ENCODE data around the gene BORCS5.
"Not testable (repeated sequence)": the region's sequence is repeated elsewhere in the genome, so short reads cannot be mapped to it uniquely, and the experiment has no call there.

Gene BORCS5

DNA sequence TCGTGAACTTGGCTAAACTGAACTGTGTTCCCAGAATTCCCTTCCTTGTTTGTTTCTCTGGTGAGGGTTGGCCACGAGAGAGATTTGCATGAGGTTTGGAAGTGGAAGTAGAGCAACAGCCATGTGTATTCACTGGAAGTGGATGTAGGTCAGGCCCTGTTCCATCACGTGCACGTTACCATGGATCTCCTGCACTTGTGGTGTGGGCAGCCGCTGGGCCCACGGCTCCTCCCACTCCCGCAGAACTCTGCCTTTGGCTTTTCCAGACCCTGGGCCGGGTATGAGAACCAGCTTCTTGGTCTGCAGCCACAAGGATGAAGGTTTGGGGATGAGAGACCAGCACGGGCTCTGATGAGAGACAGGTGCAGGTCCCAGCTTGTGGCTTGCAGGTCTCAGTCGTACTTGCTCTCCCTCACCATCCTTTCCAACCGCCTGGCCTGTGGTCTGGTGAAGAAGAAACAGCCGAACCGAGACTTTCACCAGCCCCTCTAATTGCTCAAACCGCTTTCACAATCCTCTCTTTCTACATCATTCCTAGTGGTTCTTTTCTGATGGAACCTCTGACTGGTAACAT, 110.9 kb downstream of the BORCS5 start:
- peak; percentile 83 for DNase-seq

DNA sequence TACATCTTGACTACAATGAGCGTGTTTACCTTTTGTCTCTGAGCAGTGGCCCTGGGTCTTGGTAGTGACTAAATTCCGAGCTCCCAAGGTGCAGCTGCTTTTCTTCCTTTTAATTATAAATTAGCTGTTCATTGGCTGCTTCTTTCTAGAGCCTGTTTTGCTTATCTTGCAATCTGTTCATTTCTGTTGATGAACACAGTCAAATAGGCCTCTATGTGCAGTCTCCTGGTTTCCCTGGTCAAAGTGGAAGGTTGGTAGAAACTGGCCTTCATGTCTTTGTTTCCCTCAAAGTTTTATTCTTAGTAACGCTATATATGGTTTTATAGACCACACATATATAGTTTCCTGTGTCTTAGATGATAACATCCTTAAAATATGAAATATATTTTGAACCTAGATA, 111.7 kb downstream of the BORCS5 start:
- DNase-seq: no peak

DNA sequence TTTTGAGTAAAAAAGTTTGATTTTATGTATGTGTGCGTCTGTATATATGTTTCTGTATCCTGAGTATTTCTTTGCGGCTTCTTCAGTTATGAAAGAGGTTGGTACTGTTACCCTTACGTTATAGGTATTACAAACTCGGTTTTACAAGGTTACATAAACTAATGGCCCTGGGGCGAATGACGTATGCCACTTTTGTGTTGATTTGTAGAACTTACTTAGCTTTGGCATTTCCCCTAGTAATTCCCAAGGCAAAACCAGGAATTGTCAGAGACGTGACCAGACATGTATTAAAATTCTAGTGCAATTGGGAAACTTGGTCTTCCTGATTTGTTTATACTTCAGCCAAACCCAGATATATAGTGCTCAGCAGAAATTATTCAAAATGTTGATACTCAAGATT, 112.5 kb downstream of the BORCS5 start:
- no peak for DNase-seq

DNA sequence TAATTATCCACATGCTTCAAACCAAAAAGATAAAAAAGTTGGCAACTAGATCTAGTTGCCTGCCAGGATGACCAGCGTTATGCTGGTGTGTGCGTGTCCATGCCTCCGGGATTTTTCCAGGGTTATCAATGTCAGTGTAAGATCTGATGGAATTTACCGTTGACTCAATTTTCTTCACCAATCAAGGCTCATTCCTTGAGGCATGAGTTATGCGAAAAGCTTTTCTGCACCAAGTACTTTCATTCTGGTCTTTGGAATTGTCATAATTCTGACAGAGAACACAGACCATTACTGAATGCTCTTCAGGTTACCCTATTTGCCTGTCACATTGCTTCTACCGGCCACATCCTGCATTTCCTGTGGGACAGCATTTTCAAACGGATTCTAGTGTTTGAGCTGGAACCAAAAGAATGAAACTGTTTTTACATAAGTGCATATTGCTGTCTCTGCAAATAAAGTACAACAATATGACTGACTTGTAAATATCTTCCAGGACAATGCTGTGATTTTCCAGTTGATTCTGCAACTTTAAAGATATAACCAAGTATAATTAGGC, 114.0 kb downstream of the BORCS5 start:
- DNase-seq: no peak

DNA sequence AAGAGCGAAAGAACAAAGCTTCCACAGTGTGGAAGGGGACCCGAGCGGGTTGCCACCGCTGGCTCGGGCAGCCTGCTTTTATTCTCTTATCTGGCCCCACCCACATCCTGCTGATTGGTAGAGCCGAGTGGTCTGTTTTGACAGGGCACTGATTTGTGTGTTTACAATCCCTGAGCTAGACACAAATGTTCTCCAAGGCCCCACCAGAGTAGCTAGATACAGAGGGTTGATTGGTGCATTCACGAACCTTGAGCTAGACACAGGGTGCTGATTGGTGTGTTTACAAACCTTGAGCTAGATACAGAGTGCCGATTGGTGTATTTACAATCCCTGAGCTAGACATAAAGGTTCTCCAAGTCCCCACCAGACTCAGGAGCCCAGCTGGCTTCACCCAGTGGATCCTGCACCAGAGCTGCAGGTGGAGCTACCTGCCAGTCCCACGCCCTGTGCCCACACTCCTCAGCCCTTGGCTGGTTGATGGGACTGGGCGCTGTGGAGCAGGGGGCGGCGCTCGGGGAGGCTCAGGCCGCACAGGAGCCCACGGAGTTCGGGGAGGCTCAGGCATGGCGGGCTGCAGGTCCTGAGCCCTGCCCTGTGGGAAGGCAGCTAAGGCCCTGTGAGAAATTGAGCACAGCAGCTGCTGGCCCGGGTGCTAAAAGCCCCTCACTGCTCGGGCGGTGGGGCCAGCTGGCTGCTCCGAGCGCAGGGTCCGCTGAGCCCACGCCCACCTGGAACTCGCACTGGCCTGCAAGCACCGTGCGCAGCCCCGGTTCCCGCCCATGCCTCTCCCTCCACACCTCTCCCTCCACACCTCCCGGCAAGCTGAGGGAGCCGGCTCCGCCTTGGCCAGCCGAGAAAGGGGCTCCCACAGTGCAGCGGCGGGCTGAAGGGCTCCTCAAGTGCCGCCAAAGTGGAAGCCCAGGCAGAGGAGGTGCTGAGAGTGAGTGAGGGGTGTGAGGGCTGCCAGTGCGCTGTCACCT, 115.4 kb downstream of the BORCS5 start:
- not testable (repeated sequence) for DNase-seq

DNA sequence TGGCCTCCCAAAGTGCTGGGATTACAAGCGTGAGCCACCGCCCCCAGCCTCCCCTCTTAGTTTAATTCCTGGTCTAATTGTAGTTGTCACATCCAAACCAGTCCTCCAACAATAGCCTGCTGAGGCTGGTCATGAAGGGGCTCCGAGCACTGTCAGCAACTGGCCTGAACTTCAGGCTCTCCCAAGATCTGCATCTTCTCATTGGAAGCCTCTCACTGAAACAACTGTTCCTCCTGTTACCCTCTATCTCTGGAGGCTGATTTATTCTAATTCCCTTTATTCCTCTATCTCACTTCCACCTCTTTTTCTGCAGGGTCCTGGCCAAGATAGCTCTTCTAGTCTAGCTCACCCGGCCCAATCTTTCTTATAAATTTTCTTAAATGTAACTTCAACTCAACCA, 116.3 kb downstream of the BORCS5 start:
- no peak for DNase-seq

DNA sequence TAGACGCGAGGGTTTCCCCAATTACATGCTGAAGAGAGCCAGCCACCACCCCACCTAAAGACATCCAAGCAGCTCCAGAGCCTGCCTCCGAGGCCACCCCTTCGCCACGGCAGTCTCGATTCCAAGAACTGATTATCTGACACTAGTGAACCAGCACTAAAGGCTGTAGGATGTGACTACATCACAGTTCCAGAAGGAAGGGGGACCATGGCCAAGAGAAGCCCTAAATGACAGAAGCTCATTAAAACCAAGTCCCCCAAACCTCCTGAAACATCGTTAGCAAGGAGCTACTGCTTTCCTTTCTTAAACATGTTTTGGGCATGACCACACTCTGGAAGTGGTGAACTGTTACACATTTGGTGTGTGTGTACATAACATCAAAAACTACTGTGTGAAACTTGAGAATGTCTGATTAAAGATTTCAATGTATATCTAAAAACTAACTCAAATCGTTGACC, 117.6 kb downstream of the BORCS5 start:
- DNase-seq: no peak

DNA sequence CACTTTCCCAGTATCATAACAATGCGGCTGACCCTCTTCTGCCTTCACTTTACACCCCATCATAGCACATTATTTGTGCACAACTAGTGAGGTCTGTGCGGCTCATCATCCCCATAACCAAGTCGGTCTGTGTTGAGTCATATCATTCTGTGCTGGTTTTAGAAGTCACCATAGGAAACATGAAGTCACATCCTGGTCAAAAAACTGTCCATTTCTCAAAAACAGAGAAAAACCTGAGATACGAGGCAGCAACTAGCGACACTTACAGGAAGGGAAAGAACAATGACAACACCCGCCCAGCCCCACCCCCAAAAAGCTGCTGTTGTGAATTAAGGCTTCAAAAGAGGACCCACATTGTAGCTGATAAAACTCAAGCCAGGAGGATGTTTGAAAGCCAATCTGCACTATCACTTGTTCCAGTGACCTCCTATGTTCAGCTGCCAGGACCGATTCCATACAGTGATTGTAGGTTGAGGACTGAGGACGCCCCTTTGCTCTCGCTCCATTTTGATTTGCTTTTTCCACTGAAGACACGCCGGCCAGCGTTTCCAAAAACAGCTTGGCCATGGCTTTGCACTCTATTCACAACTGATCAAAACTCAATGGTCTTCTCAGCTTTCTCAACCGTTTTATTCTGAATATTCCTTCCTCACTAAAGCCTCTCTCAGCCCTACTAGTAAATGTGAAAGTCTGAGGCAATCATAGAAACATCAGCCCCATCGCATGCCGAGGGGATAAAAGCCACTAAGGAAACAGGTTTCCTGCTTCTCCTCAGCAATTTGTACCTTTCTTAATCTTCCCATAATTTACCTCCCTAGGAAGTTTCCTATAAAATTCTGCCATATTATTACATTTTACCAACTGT, 118.3 kb downstream of the BORCS5 start:
- DNase-seq: peak; percentile 90

DNA sequence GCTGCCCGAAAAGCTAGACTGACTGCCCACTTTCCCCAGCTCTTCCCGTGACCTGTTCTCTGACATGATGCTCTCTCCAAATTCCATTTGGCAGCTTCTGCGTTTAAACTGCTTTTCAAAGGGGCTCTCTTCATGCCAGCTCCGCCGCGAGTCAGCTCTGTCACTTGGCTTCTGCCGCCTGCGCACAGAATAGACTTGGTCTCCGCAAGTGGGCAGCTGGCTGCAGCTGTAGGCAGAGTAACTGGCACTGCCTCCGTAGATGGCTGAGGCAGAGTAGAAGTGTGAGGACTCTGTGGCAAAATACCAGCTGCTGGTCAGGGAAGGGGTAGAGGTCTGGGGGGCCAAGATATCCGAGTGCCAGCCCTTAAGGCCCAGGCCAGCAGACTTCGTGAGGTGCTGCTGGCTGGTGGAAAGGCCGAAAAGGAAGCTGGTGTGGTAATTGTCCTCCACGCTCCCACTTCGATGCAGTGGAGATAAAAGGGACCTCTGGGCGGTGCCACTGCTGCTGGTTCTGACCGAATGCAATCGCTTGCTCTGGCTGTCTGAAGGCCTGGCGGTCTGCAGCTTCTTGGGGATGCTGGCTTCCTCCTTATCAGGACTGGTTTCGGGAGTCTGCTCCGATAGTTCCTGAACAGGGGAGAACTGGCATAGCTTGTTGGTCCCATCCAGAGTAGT, 120.1 kb downstream of the BORCS5 start:
- DNase-seq: no peak

DNA sequence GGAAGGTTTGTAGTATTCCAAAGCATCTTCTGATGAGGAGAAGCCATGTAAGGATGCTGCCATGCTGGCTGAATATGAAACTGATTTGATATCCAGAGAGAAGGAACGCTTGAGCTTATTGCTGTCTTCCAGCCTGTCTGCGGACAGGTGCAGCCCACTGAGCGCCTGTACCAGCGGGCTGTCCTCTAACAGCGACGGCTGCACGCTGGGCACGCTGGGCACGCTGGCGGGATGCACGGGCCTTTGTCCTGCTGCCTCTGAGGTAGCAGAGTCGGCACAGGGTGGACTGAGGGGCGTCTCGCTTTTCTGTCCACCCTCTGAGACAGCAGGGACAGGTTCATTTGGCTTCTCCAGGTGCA, 120.6 kb downstream of the BORCS5 start:
- DNase-seq: no peak

DNA sequence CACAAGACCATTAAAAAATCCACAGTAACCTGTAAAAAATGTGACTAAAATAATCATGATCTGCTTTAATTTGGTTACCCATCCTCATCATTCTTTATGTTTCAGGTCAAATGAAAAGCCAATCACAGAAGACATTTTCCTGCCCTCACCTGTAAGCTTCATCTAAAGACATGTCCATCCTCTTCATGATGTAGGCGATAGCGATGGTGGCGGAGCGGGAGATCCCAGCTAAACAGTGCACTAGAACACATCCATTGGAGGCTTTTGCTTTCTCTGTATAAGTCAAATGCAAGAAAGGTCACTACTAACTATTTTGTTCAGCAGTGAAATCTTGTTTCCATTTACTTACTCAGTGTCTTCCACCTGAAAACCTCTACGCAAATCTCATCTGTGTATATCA, 123.2 kb downstream of the BORCS5 start:
- no peak for DNase-seq

DNA sequence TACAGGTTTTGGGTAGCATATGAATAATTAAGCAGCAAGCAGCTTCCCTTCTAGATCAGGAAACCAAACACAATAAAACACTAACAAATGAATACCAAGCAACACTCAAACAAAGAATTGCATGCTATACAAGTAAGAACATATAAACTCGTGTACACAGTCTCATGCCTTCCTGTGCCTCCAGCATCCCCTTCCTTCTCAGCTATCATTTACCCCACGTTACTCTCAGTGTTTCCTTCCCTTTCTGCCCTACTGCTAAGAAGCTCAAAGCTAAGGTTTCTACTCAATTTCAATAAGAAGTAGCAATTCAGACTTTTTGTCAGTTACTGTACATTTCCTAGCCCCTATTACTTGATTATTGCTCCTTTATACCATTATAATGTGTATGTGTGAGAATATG, 124.8 kb downstream of the BORCS5 start:
- DNase-seq: no peak

DNA sequence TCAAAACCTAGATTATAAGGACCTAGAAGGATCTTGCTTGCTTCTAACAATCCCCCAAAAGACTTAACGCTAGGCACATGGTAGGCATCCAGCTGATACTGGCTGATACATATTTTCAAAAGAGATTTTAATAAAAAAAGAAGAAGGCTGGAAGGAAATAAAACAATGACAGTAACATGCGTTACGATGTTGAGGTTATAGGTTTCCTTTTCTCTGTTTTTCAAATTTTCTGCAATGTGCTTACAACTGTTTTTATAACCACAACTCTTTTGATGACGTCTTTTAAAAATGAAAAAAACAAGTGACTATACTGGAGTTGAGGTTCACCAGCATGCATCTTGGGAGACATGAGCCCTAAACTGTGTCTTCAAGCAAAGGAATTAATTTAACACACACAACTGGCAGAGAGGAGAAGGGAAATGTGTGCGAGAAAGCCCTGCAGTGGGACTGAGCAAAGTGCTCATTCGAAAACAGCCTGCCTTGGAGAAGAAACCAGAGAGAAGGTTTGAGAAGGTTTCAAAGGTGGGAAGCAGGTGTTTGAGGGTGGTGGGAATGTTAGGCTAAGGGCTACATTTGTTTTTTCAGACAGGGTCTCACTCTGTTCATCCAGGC, 125.4 kb downstream of the BORCS5 start:
- DNase-seq: peak; percentile 87

DNA sequence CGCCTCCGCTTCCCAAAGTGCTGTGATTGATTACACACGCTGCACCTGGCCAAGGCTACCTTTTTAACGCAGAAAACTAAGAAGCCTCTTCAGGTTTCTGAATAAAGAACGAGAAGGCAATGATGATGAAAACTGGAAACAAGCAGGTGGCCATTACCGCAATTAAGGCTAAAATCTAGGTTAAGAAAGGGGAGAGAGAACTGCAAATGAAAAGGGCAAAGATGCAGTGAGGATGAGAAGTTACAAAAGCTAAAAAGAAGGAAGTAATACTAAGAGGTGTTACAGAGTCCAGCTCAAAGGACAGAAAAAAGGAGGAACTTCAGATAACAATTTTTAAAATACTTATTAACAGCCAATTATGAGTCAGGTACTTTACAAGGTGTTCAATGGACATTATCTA, 126.1 kb downstream of the BORCS5 start:
- DNase-seq: no peak

DNA sequence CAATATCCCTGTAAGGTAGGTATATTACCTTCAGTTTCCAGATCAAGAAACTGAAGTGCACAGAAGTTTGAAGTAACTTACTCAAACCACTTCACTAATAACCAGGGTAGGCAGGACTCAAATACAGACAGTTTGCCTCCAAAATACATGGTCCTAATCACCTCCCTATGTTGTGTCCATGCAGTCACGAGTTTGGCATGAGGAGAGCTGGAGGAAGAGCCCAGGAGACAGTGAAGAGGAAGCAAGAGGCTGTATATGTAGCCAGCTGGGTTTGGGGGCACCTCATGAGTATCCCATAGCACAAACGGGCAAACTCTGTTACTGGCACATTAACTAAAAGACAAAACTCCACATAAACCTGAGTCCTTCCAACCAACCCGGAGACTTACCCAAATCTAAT, 126.6 kb downstream of the BORCS5 start:
- no peak for DNase-seq

DNA sequence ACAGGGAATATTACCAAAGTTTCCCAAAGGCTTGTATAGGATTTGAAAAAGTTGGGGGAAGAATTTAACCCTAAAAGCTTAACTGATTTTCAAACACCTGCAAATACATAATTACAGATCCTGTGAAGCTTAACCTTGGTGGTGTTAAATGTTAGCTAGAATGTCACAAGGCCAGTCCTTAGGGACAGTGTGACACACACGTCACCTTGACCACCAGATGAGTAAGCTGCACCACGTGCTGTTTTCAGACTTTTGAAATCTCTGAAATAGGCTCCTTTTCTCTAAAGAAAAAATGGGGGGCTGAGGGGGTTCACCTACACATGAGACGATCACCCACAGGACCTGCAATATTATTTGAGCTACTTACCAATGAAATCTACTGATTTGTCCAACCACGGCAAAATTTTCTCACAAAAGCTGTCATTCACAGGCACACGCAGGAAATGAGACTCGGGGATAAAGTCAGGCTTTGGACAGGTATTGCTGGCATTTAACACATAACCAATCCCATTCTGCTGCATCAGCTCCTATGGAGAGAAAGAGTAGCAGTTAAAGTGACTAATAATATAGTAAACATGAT, 129.9 kb downstream of the BORCS5 start:
- DNase-seq: no peak

DNA sequence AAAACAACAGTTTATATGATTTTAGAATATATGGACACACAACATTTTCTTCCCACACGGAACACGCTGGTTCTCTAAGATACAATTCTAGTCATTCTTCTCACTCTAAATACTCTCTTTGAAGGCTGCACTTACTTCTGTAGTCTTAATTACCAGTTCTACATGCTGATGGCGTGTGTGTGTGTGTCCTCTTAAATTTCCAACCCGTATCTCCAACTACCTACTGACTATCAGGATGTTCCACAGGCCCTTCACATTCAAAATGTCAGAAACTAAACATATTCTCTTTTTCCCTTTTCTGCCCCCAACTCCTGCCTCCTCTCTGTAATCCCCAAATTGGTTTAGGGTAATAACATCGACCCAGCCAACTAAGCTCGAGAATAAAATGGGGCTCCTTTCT, 130.6 kb downstream of the BORCS5 start:
- no peak for DNase-seq

DNA sequence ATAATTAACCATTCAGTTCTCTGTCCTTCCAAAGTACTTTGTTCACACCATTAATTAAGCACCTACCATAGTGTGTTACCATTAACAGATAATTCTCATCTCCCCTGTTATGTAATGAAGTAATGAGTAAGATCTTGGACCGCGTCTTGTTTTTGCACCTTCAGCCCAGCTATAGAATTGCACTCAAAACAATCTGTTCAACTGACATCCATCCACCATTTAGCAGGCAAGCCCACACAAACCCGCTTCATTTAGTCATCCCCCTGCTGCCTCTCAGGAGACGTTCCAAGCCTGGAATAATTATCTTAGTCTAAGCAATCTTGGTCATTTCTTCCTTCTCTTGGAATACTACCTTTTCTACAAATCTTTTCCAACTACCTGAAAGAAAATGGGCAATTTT, 131.4 kb downstream of the BORCS5 start:
- no peak for DNase-seq

DNA sequence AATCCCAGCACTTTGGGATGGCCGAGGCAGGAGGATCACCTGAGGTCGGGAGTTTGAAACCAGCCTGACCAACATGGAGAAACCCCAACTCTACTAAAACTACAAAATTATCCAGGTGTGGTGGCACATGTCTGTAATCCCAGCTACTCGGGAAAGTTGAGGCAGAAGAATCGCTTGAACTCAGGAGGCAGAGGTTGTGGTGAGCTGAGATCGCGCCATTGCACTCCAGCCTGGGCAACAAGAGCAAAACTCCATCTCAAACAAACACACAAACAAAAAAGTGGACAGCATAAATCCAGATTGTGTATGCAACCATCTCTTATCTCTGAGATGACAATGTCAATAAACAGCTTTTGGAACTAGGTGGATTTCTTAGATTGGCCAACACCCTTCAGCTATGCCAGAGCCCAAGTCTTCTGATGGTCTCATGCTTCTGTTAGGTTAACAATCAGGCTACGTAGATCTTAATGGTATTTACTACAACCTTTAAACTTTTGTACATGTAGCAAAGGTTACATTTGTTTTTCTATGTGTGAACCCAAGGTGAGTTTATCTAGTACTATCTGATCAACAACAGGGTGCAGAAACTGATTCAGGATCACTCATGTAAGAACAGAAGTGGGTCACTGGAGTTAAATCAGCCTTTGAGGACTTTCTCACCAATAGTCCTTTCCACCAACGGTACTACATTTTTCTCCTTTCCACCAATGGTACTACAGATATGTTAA, 132.1 kb downstream of the BORCS5 start:
- no peak for DNase-seq

DNA sequence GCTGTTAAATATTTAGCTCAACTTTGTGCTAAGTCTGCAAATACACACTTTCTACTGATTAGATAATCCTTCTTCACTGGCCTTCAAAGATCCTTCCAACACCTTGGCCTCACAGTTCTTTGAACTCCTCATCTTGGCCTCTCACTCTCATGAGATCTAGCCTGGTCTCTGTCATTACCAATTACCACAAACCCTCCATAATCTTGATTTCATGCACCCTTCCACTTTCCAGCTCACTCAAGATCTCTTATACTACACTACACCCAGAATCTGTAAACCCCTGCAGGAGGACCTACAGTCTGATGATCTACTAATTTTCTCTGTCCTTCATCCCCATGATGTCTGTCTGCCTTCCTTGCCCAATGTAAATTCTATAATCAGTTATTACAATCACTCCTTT, 134.7 kb downstream of the BORCS5 start:
- DNase-seq: no peak

DNA sequence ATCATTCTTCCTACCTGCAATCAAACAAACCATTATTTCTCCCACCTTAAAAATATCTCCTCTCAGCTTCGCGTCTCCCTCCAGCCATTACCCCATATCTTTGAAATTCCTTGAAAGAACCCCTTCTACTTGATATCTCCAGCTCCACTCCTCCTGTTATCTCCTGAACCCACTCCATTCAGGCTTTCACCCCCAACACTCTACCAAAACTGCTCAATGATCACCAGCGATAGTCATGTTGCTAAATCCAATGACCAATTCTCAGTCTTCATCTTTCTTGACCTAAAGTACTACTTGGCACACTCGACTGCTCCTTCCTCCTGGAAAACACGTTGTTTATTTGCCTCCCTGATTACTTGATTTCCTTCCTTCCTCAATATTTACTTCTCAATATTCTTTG, 135.7 kb downstream of the BORCS5 start:
- DNase-seq: no peak

Data from CD4-positive, alpha-beta T cell treated with Interleukin-4 for 4 hours (primary cell).